Common myeloid progenitor, CD34-positive (primary cell): ENCODE results near the gene SUSD4.

ENCODE experiments used
- CTCF ChIA-PET: fragments of 350-600 bp; sonication (Branson Sonifier 250); formaldehyde crosslinking; loops from one replicate; lab custom pipeline; 2021; ENCODE audit warnings: antibody characterized with exemption; lab: Charles Lee
- POLR2A ChIA-PET: fragments of 350-600 bp; sonication (Branson Sonifier 250); formaldehyde crosslinking; loops from one replicate; lab custom pipeline; 2021; ENCODE audit warnings: antibody characterized with exemption; lab: Charles Lee
- DNase-seq, 3 donors: peaks; one replicate each; pipeline versions ENCODE4 v3.0.0 to v3.0.0-alpha.2; 2013
- H3K27ac ChIP-seq, 2 experiments: 1 replicate in 1 of 2; 2 replicates in 1 of 2; pipeline ENCODE4 v1.7.0; 2013; ENCODE audit warnings: inconsistent platforms in 2 of 2, low read length in 2 of 2, mild to moderate bottlenecking in 2 of 2, low read depth in 1 of 2, moderate library complexity in 1 of 2; ENCODE audit not compliant: severe bottlenecking in 2 of 2, insufficient read depth in 1 of 2, poor library complexity in 1 of 2
- H3K27me3 ChIP-seq, 5 experiments: replicated peaks in 2 of 5; 1 replicate in 3 of 5; 2 replicates in 2 of 5; pipeline versions ENCODE4 v1.6.1 to v1.7.0; 2013; ENCODE audit warnings: low read length in 4 of 5, mild to moderate bottlenecking in 2 of 5, moderate library complexity in 2 of 5, inconsistent platforms in 1 of 5; ENCODE audit not compliant: insufficient read depth in 5 of 5, control insufficient read depth in 4 of 5
- H3K36me3 ChIP-seq, 4 experiments: 1 replicate in 2 of 4; 2 replicates in 2 of 4; pipeline versions ENCODE4 v1.6.1 to v1.7.0; 2013; ENCODE audit warnings: low read length in 3 of 4, control low read depth in 1 of 4, mild to moderate bottlenecking in 1 of 4; ENCODE audit not compliant: control insufficient read depth in 4 of 4, insufficient read depth in 4 of 4
- H3K4me1 ChIP-seq, 4 experiments: 1 replicate in 3 of 4; 2 replicates in 1 of 4; pipeline versions ENCODE4 v1.6.1 to v1.7.1; 2013; ENCODE audit warnings: low read length in 3 of 4, mild to moderate bottlenecking in 3 of 4, control low read depth in 1 of 4, inconsistent platforms in 1 of 4, moderate library complexity in 1 of 4; ENCODE audit not compliant: control insufficient read depth in 4 of 4, insufficient read depth in 4 of 4; ENCODE audit errors: control extremely low read depth in 1 of 4
- H3K4me3 ChIP-seq, 7 experiments: 1 replicate in 4 of 7; 2 replicates in 3 of 7; pipeline versions ENCODE4 v1.5.1 to v1.7.0; 2013; ENCODE audit warnings: mild to moderate bottlenecking in 7 of 7, low read length in 6 of 7, moderate library complexity in 6 of 7, inconsistent platforms in 2 of 7, low read depth in 2 of 7, control low read depth in 1 of 7; ENCODE audit not compliant: insufficient read depth in 4 of 7, control insufficient read depth in 1 of 7; ENCODE audit errors: extremely low read depth in 1 of 7
- H3K9me3 ChIP-seq, 5 experiments: 1 replicate in 4 of 5; 2 replicates in 1 of 5; pipeline versions ENCODE4 v1.6.1 to v1.7.1; 2013; ENCODE audit warnings: low read length in 4 of 5, mild to moderate bottlenecking in 2 of 5, inconsistent platforms in 1 of 5, low read depth in 1 of 5, moderate library complexity in 1 of 5; ENCODE audit not compliant: control insufficient read depth in 4 of 5, insufficient read depth in 2 of 5; ENCODE audit errors: control extremely low read depth in 1 of 5
- WGBS: methylation state at CpG from one replicate; pipeline ENCODE4 v1.1.5; 2013; ENCODE audit not compliant: insufficient coverage; 5-methylcytosine and 5-hydroxymethylcytosine counted together

Gene SUSD4

DNA sequence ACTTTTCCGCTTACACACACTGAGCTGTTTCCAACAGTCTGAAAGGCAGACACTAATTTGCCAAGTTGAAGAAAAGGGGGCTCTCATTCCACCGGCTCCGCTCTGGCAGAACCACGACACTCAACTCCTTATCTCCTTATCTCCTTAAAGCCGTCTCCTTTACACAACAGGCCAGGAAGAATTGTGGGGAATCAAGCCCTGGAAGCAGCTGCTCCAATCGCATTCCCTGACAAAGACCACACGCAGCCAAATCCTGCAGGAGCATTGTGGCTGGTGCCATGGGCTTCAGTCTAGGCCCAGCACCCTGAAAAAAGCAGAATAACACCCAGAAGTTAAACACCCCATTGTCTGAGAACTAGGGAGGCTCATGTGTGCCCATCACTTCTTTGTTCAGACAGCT lies 24.1 kb downstream of the SUSD4 start:
- Histone ChIP-seq H3K27me3 (peaks cover 0 to 5% (median 0%) of the 10 kb centered on the region in 5 experiments), H3K27ac (no peak overlapping the region), H3K9me3 (no peaks in the 10 kb centered on the region), H3K36me3 (no peaks in the 10 kb centered on the region), H3K4me1 (no peaks in the 10 kb centered on the region), H3K4me3 (no peak overlapping the region)
- CTCF ChIA-PET, result interaction anchor here (1.3 to 1.4 kb wide), 2 partner anchors 20 to 21 kb away, joined by 4 read pairs; no protein-coding TSS in a partner anchor
- 100% methylated on average over 3 of the region's 7 CpGs for WGBS
- POLR2A ChIA-PET, result no interaction called here
- DNase-seq, result no peak

DNA sequence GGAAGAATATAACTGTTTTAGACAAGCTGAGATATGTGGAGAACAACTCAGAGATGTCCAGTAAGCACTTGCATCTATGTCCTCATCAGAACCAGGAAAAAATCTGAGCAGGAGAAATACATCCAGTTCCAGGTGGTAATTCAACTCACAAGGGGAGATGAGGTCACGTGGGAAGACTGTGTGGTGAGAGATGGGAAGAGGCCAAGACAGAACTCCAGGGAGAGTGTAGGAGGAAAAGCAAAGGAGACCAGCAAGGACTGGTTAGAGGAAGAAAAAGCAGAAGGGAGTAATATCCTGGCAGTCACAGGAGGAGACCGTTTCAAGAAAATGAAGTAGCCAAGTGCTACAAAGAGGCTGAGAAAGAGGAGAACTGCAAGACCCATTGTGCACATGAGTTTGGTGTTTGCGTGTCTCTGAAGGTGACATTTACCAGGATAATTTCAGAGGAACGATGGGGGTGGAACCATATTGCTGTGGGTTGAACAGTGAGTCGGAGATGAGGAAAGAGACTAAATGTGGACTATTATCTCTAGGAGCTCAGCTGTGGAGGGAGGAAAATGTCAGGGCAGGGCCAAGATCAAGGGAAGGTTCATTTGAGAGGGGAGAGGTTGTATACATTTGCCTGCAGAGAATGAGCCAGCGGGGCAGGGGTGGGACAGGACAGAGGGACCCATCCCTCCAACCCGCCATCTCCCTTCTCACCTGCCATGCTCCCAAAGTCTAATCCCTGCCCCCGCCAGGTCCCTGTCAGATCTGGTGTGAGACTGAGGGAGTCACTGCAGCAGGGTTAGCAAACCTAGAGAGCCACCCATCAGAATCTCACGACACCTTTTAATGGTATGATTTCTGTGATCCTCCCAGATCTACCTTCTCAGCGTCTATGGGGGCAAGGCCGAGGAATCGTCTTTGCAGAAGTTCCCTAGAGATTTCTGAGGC lies 24.9 kb downstream of the SUSD4 start:
- DNase-seq, result no peak
- no peaks in the 10 kb centered on the region for H3K36me3 ChIP-seq
- no peaks in the 10 kb centered on the region for H3K4me1 ChIP-seq
- ChIA-PET POLR2A (no interaction called here), CTCF (interaction anchor here (1.3 to 1.4 kb wide), 2 partner anchors 20 to 22 kb away, joined by 4 read pairs; no protein-coding TSS in a partner anchor)
- H3K9me3 ChIP-seq, result no peaks in the 10 kb centered on the region
- 97% methylated on average over 11 of the region's 12 CpGs for WGBS
- peaks cover 0 to 5% (median 0%) of the 10 kb centered on the region in 5 experiments for H3K27me3 ChIP-seq
- no peak overlapping the region for H3K27ac ChIP-seq
- no peak overlapping the region for H3K4me3 ChIP-seq

DNA sequence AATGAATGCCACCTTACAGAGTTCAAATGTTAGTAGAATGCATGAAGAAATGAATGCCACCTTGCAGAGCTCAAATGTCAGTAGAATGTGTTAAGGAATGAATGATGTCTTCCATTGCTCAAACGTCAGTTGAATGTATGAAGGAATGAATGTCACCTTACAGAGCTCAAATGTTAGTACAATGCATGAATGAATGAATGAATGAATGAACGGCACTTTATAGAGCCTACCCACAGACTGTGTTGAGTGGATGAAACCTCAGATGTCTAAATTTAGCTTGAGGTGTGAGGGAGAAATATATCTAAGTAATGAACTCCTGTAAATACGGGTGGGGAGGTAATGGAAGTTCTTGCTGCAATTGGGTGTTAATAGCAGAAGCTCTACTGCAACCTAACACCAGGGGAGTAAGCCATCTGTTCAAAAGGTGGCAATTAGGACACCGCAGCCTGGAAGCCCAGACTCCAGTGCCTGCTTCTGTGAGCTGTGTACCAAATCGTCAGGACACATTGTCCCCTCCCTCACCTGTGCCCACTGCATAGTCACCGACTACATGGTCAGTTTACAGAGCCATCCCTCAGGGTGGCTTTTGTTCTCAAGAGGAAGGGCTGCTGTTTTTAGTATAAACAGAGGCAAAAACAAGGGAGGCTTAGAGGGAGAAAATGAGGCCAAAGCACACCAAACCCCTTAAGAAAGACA lies 26.7 kb downstream of the SUSD4 start:
- ChIA-PET POLR2A (no interaction called here), CTCF (interaction anchor here (0.9 to 1.2 kb wide), 2 partner anchors 10 to 28 kb away, joined by 3 read pairs; no protein-coding TSS in a partner anchor)
- H3K9me3 ChIP-seq, result no peaks in the 10 kb centered on the region
- peaks cover 0 to 3% (median 0%) of the 10 kb centered on the region in 5 experiments for H3K27me3 ChIP-seq
- 77% methylated on average over 3 of the region's 6 CpGs for whole genome bisulfite sequencing
- no peak overlapping the region for H3K4me3 ChIP-seq
- no peaks in the 10 kb centered on the region for H3K36me3 ChIP-seq
- DNase-seq, result no peak
- no peak overlapping the region for H3K27ac ChIP-seq
- no peaks in the 10 kb centered on the region for H3K4me1 ChIP-seq

DNA sequence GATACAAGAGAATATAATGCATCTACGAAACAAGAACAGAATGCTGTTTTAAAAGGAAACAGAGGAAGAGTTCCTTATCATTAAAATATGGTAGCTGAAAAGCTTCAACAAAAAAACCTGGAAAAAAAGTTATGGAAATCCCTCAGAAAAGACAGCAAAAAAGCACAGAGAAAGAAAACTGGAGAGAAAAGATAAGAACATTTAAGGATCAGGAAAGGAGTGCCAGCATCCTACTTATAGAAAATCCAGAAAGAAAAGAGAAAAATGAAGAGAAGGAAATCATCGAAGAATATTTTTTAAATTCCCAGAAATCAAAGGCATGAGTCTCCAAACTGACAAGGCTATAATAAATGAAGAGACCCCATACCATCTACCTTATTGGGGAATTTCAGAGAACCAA lies 29.8 kb downstream of the SUSD4 start:
- POLR2A ChIA-PET, result no interaction called here
- no peaks in the 10 kb centered on the region for H3K9me3 ChIP-seq
- peaks cover 0 to 3% (median 0%) of the 10 kb centered on the region in 5 experiments for H3K27me3 ChIP-seq
- H3K4me1 ChIP-seq, result no peaks in the 10 kb centered on the region
- no CpG with 5 or more reads among the region's 2 CpGs for WGBS
- no peak for DNase-seq
- CTCF ChIA-PET, result no interaction called here
- no peaks in the 10 kb centered on the region for H3K36me3 ChIP-seq
- H3K4me3 ChIP-seq, result no peak overlapping the region
- no peak overlapping the region for H3K27ac ChIP-seq

DNA sequence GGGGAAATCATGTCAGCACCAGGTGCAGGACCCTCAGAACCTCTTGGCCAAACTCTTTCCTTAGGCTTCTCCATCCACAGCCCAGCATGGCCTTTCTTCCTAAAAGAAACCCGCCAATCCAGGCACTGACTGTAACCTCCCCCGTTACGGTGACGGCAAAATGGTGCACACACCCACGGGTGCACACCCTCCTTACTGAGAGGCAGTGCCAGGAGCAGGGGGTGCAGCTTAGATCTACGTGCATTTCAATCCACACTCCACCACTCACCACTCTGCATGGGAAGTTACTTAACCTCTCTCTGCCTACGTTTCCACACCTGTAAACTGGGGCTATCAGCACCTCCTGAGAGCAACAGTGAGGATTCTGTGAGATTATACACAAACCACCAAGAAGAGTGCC lies 31.0 kb downstream of the SUSD4 start:
- H3K36me3 ChIP-seq, result no peaks in the 10 kb centered on the region
- no peaks in the 10 kb centered on the region for H3K9me3 ChIP-seq
- peaks cover 0 to 3% (median 0%) of the 10 kb centered on the region in 5 experiments for H3K27me3 ChIP-seq
- H3K4me3 ChIP-seq, result no peak overlapping the region
- ChIA-PET POLR2A (no interaction called here), CTCF (interaction anchor here (0.9 kb wide), 1 partner anchor 11 kb away, joined by 3 read pairs; no protein-coding TSS in a partner anchor)
- WGBS, result 94% methylated on average over 6 of the region's 7 CpGs
- no peak for DNase-seq
- H3K27ac ChIP-seq, result no peak overlapping the region
- H3K4me1 ChIP-seq, result no peaks in the 10 kb centered on the region

DNA sequence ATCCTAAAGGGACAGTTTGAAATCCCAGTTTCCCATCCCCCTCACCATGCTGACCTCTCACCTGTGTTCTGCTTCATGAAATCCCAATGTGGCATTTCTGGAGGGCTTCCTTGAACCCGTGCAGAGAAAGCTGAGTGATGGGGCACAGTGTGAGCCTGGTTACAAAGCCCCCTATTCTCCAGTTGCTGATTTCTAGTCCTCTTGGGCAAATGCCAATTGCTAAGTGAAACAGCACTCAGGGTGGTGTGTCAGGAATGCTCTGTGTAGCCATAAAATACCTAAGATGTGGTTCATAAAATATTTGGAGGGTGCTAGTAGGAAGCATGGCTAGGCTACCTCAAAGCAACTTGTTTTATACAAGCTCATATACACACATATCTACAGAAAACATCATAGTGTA lies 32.0 kb downstream of the SUSD4 start:
- 100% methylated on average over 1 of the region's 1 CpG for WGBS
- Histone ChIP-seq H3K36me3 (no peaks in the 10 kb centered on the region), H3K4me3 (no peak overlapping the region), H3K27ac (no peak overlapping the region), H3K4me1 (no peaks in the 10 kb centered on the region), H3K9me3 (no peaks in the 10 kb centered on the region), H3K27me3 (peaks cover 0 to 2% (median 0%) of the 10 kb centered on the region in 5 experiments)
- DNase-seq, result no peak
- ChIA-PET POLR2A (no interaction called here), CTCF (no interaction called here)
